ENCODE results near the gene JAK1. TPM values are rescaled to one million over a fixed set of nuclear protein-coding genes. Genes with fewer than 3 reads are reported as not detected.

Gene JAK1
- total and polyA plus RNA-seq, 12 donors: 23.4 to 155 (median 91.1) TPM

DNA sequence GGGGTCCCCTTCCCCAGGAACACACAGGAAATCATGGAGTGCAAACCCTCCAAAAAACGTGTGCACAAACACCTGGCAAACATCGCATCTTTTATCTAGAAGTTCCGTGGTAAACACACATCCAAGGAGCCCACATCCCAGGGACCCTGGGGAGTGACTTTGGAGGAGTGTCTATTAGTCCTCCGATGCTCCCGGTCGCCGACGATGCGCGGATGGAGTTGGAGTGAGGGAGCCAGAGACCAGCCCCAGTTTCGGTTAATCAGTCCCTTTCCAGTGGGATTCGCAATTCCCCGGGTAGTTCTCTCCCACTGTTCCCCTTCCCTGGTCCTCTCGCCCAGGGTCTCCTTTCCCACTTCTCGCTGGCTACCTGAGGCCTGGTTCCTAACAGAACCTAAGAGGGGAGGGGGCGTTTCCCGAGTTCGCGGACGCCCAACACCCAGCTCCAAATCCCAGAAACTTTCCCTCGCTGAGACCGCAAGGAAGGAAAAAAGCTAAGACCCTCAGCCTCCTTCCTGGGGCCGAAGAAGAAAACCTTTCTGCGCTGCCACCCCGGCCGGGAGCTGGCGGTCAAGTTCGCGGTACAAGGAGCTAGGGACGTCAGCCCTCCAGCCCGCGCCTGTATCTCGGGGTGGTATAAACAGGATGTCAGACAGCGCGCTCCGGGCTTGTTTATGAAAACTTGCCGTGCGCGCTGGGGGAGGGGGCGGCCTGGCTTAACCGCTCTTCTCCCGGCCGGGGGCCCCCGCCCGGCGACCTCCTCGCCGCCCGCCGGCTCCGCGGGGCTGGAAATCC, 787 bp downstream of the JAK1 start:
- no peak for TF ChIP-seq POLR2A (IDR thresholded peaks at IDR 0.05)
- TF ChIP-seq, protein P1, sequence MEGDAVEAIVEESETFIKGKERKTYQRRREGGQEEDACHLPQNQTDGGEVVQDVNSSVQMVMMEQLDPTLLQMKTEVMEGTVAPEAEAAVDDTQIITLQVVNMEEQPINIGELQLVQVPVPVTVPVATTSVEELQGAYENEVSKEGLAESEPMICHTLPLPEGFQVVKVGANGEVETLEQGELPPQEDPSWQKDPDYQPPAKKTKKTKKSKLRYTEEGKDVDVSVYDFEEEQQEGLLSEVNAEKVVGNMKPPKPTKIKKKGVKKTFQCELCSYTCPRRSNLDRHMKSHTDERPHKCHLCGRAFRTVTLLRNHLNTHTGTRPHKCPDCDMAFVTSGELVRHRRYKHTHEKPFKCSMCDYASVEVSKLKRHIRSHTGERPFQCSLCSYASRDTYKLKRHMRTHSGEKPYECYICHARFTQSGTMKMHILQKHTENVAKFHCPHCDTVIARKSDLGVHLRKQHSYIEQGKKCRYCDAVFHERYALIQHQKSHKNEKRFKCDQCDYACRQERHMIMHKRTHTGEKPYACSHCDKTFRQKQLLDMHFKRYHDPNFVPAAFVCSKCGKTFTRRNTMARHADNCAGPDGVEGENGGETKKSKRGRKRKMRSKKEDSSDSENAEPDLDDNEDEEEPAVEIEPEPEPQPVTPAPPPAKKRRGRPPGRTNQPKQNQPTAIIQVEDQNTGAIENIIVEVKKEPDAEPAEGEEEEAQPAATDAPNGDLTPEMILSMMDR (IDR thresholded peaks at IDR 0.05): no peak
- Histone ChIP-seq H3K9me3 (replicated peaks in 1 of 3) (no peaks in the 10 kb centered on the region), H3K27ac (peak overlapping the region; percentile 56 to 97 (median 94)), H3K4me3 (peak overlapping the region; percentile 37 to 95 (median 74)), H3K4me1 (replicated peaks in 1 of 2) (peaks cover 15 to 27% of the 10 kb centered on the region in 2 donors), H3K27me3 (no peaks in the 10 kb centered on the region), H3K36me3 (replicated peaks in 1 of 2) (no peaks in the 10 kb centered on the region)
- intact Hi-C loops (cut with DNase I): loop anchor here (5.0 to 10.0 kb wide), 2 partner anchors 71 to 73 kb away; no protein-coding TSS in a partner anchor
- WGBS, 4 donors: 0 to 1% (median 1%) methylated on average over 17 to 52 of the region's 52 CpGs
- peak; percentile 54 to 86 (median 77) for DNase-seq

DNA sequence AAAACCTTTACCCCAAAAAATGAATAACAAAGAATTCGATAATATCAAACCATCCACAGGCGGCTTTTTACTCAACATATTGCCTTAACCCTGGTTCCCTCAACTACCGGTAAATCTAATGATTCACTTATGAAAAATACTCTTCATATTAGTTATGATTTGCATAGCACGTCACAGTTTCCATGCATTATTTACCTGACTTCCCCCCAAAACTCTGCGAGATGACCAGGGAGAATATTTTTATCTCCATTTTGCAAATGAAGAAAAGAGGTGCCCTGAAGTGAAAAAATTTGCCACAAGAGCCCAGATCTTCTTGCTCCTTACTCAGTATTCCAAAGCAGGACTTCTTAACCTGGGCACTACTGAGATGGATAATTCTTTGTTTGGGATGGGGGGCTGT, 2.9 kb downstream of the JAK1 start:
- no peak for DNase-seq
- 91 to 94% (median 94%) methylated on average over 5 of the region's 5 CpGs for WGBS, 4 donors
- intact Hi-C loops (cut with DNase I): loop anchor here in 1 of 2 donors (10.0 kb wide), 1 partner anchor 69 kb away; no protein-coding TSS in a partner anchor
- TF ChIP-seq POLR2A (IDR thresholded peaks at IDR 0.05): no peak
- TF ChIP-seq, protein P1 (IDR thresholded peaks at IDR 0.05): no peak
- Histone ChIP-seq H3K36me3 (replicated peaks in 1 of 2) (no peaks in the 10 kb centered on the region), H3K9me3 (replicated peaks in 1 of 3) (no peaks in the 10 kb centered on the region), H3K4me3 (no peak overlapping the region), H3K27ac (no peak overlapping the region), H3K27me3 (no peaks in the 10 kb centered on the region), H3K4me1 (replicated peaks in 1 of 2) (peaks cover 19 to 41% of the 10 kb centered on the region in 2 donors)

DNA sequence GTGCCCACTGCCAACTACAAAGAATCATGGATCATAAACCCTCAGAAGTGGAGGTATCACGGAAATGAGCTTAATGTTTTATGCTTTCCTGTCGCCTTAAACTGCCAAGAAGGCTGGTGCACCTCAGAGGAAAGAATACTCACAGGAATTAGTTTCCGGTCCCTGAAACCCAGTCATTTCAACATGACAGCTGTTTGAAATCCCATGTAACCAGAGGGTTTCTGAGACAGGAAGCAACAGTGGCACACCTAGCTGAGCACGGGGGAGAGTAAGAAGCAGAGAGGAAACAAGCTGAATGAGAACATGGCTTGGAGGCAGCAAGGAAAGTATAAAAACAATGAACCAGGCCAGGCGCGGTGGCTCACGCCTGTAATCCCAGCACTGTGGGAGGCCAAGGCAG, 3.9 kb downstream of the JAK1 start:
- H3K4me3 ChIP-seq: no peak overlapping the region
- TF ChIP-seq, protein P1 (IDR thresholded peaks at IDR 0.05): no peak
- no peak for TF ChIP-seq POLR2A (IDR thresholded peaks at IDR 0.05)
- no peak for DNase-seq
- H3K9me3 ChIP-seq (replicated peaks in 1 of 3): no peaks in the 10 kb centered on the region
- H3K4me1 ChIP-seq (replicated peaks in 1 of 2): peaks cover 19 to 41% of the 10 kb centered on the region in 2 donors
- H3K36me3 ChIP-seq (replicated peaks in 1 of 2): no peaks in the 10 kb centered on the region
- 66 to 77% (median 70%) methylated on average over 7 of the region's 7 CpGs for WGBS, 4 donors
- intact Hi-C loops (cut with DNase I): loop anchor here in 1 of 2 donors (10.0 kb wide), 1 partner anchor 68 kb away; no protein-coding TSS in a partner anchor
- H3K27ac ChIP-seq: no peak overlapping the region
- H3K27me3 ChIP-seq: no peaks in the 10 kb centered on the region

DNA sequence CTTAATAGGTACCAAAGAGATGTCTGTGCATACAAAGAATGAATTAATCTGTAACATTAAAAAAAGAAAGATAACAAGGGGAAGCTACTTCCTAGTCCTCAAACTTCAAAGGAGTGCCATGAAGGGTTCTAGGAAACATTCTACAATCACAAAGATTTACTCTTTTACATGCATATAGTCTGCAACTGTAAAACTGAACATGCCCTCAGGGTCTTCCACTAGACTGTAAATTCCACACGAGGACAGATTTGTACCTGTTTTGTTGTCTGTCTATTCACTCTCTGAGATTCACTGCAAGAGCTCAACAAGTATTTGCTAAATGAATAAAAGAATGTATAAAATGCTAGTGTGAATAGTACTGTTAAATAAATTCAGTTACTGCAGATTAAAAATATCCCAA, 4.4 kb downstream of the JAK1 start:
- WGBS, 4 donors: 69 to 83% (median 79%) methylated on average over 1 of the region's 1 CpG
- TF ChIP-seq, protein P1 (IDR thresholded peaks at IDR 0.05): no peak
- TF ChIP-seq POLR2A (IDR thresholded peaks at IDR 0.05): no peak
- Histone ChIP-seq H3K36me3 (replicated peaks in 1 of 2) (no peaks in the 10 kb centered on the region), H3K4me1 (replicated peaks in 1 of 2) (peaks cover 19 to 45% of the 10 kb centered on the region in 2 donors), H3K27ac (no peak overlapping the region), H3K27me3 (no peaks in the 10 kb centered on the region), H3K9me3 (replicated peaks in 1 of 3) (no peaks in the 10 kb centered on the region), H3K4me3 (no peak overlapping the region)
- intact Hi-C loops (cut with DNase I): loop anchor here in 1 of 2 donors (10.0 kb wide), 1 partner anchor 67 kb away; no protein-coding TSS in a partner anchor
- no peak for DNase-seq
